ENCODE data around the gene MRTFA. TPM values are rescaled to one million over a fixed set of nuclear protein-coding genes. Genes with fewer than 3 reads are reported as not detected.
A peak's percentile ranks its signal among the peaks of the same experiment; 100 is the strongest.

MRTFA gene
- total and polyA plus RNA-seq, 10 donors, result 17.6 to 138 (median 83.9) TPM

- TF ChIP-seq CTCF (IDR thresholded peaks at IDR 0.05 in 8 of 11, conservative IDR thresholded peaks at IDR 0.05 in 3 of 11) (no peak), POLR2AphosphoS5 (IDR thresholded peaks at IDR 0.05) (no peak), POLR2A (IDR thresholded peaks at IDR 0.05) (no peak)
- no peak overlapping the region for H3K4me3 ChIP-seq
- WGBS, 5 donors, result 83 to 92% (median 89%) methylated on average over 6 of the region's 6 CpGs
- peak overlapping the region in 2 of 8 donors; percentile 6 to 28 for H3K27ac ChIP-seq
- H3K9me3 ChIP-seq, result no peaks in the 10 kb centered on the region
- intact Hi-C loops (cut with DNase I; ENCODE audit: low total_unique reads), result no loop called here
- peaks cover 0 to 53% (median 9%) of the 10 kb centered on the region in 6 donors for H3K4me1 ChIP-seq
- no peaks in the 10 kb centered on the region for H3K27me3 ChIP-seq (replicated peaks in 1 of 7)
- no peak for DNase-seq
- no peaks in the 10 kb centered on the region for H3K36me3 ChIP-seq
Measured at GRCh38 chr22:40498420-40499208, 137.9 kb downstream of the MRTFA start.

- H3K27ac ChIP-seq, result peak overlapping the region in 5 of 8 donors; percentile 53 to 80 (median 65)
- no peaks in the 10 kb centered on the region for H3K27me3 ChIP-seq (replicated peaks in 1 of 7)
- DNase-seq, result no peak
- no peaks in the 10 kb centered on the region for H3K9me3 ChIP-seq
- 76 to 95% (median 87%) methylated on average over 2 of the region's 2 CpGs for WGBS, 5 donors
- H3K36me3 ChIP-seq, result peaks cover 0 to 11% (median 0%) of the 10 kb centered on the region in 6 donors
- intact Hi-C loops (cut with DNase I; ENCODE audit: low total_unique reads), result no loop called here
- H3K4me1 ChIP-seq, result peaks cover 18 to 75% (median 30%) of the 10 kb centered on the region in 6 donors
- TF ChIP-seq CTCF (IDR thresholded peaks at IDR 0.05 in 8 of 11, conservative IDR thresholded peaks at IDR 0.05 in 3 of 11) (no peak), POLR2A (IDR thresholded peaks at IDR 0.05) (no peak), POLR2AphosphoS5 (IDR thresholded peaks at IDR 0.05) (no peak)
- no peak overlapping the region for H3K4me3 ChIP-seq
Measured at GRCh38 chr22:40493441-40493840, 143.1 kb downstream of the MRTFA start.

DNA sequence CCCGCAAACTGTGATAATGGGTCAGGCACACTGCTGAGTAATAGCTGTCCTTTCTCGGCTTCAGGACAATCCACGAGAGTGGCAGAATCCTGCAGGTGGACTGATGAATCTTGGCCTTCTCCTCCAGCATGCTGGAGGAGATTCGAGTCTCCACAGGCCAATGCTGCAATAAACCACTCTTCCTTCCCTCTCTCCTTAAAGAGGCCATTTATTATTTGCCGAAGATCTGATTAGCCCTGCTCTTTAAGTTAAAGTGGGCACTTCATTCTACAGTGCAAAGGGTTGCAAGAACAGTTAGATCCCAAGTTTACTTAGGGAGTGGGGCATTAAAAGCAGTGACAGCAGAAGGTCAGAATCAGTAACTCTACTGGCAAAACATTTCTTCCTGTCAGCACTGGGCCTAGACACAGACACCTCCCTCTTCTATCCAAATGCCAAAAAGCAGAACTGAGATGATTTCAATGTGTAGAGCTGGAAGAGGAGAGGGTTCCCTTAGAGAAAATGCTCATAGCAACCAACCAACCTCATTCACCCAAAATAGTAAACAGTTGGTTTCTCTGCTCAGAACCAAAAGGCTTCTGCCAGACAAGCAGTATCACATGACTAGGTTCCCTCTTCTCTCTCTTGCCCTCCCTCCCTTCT lies 144.4 kb downstream of the MRTFA start:
- DNase-seq, result no peak
- 40 to 54% (median 45%) methylated on average over 5 of the region's 5 CpGs for WGBS, 5 donors
- Histone ChIP-seq H3K4me3 (peak overlapping the region in 1 of 8 donors; percentile 32), H3K27me3 (replicated peaks in 1 of 7) (no peaks in the 10 kb centered on the region), H3K9me3 (no peaks in the 10 kb centered on the region), H3K36me3 (peaks cover 0 to 11% (median 0%) of the 10 kb centered on the region in 6 donors), H3K4me1 (peaks cover 28 to 78% (median 41%) of the 10 kb centered on the region in 6 donors), H3K27ac (peak overlapping the region in 7 of 8 donors; percentile 16 to 80 (median 65))
- TF ChIP-seq POLR2AphosphoS5 (IDR thresholded peaks at IDR 0.05), result peak in 1 of 3 donors; percentile 37
- TF ChIP-seq CTCF (IDR thresholded peaks at IDR 0.05 in 8 of 11, conservative IDR thresholded peaks at IDR 0.05 in 3 of 11), result no peak
- no peak for TF ChIP-seq POLR2A (IDR thresholded peaks at IDR 0.05)
- intact Hi-C loops (cut with DNase I; ENCODE audit: low total_unique reads), result no loop called here
